Measurements from ENCODE around the gene PCDHGB2.
"Not testable (repeated sequence)": the region's sequence is repeated elsewhere in the genome, so short reads cannot be mapped to it uniquely, and the experiment has no call there.

The PCDHGB2 gene

DNA sequence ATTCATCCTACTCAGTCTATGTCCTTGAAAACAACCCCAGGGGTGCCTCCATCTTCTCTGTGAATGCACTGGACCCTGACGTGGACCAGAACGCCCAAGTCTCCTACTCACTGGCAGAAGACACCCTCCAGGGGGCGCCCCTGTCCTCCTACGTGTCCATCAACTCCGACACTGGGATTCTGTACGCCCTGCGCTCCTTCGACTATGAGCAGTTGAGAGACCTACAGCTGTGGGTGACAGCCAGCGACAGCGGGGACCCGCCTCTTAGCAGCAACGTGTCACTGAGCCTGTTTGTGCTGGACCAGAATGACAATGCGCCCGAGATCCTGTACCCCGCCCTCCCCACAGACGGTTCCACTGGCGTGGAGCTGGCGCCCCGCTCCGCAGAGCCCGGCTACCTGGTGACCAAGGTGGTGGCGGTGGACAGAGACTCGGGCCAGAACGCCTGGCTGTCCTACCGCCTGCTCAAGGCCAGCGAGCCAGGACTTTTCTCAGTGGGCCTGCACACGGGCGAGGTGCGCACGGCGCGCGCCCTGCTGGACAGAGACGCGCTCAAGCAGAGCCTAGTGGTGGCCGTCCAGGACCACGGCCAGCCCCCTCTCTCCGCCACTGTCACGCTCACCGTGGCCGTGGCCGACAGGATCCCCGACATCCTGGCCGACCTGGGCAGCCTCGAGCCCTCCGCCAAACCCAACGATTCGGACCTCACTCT lies 15.8 kb downstream of the PCDHGB2 start:
- DNase-seq; intact Hi-C loops (cut with DNase I): not testable (repeated sequence)

DNA sequence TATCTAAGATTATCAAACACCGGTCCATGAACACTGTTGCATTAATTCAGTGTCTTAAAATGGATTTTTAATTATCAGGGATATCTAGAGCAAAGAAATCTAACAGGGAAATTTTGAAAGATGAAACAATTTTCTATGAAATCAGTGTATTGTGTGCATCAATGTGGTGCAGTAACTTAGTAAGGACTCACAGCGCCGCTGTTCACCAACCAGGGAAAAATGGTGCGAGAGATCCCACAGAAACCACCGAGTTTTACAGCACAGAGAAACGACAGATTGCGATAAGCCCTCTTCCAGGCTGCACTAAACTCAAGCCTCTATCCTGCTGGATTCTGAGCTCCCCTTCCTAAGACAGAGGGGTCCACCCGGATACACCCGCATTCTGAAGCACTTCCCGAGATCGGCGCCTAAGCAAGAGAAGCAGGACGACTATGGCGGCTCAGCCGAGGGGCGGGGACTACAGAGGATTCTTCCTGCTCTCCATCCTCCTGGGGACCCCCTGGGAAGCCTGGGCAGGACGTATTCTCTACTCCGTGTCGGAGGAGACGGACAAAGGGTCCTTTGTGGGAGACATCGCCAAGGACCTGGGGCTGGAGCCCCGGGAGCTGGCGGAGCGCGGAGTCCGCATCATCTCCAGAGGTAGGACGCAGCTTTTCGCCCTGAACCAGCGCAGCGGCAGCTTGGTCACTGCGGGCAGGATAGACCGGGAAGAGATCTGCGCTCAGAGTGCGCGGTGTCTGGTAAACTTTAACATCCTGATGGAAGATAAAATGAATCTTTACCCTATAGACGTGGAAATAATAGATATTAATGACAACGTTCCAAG lies 22.9 kb downstream of the PCDHGB2 start, which contains the start of gene PCDHGA7:
Gene PCDHGA7 (plus strand): TSS at position 274 of the 826 bp plus-strand sequence. CDS start 158 bp downstream, at position 432.
- no peak for DNase-seq
- intact Hi-C loops (cut with DNase I) = no loop called here

DNA sequence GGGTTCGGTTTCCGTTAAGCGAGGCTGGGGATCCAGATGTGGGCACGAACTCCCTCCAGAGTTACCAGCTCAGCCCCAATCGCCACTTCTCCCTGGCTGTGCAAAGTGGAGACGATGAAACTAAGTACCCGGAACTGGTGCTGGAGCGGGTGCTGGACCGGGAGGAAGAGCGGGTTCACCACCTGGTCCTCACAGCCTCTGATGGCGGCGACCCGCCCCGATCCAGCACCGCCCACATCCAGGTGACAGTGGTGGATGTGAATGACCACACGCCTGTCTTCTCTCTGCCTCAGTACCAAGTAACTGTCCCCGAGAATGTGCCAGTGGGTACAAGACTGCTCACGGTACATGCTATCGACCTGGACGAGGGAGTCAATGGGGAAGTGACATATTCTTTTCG lies 23.6 kb downstream of the PCDHGB2 start:
- intact Hi-C loops (cut with DNase I) = no loop called here

DNA sequence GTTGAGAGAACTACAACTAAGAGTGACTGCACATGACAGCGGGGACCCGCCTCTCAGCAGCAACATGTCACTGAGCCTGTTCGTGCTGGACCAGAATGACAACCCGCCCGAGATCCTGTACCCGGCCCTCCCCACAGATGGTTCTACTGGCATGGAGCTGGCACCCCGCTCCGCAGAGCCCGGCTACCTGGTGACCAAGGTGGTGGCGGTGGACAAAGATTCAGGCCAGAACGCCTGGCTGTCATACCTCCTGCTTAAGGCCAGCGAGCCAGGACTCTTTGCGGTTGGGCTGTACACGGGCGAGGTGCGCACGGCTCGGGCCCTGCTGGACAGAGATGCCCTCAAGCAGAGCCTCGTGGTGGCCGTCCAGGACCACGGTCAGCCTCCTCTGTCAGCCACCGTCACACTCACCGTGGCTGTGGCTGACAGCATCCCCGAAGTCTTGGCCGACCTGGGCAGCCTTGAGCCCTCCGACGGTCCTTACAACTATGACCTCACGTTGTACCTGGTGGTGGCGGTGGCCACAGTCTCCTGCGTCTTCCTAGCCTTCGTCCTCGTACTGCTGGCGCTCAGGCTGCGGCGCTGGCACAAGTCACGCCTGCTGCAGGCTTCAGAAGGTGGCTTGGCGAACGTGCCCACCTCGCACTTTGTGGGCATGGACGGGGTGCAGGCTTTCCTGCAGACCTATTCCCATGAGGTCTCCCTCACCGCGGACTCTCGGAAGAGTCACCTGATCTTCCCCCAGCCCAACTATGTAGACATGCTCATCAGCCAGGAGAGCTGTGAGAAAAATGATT lies 24.9 kb downstream of the PCDHGB2 start:
- DNase-seq = no peak
- intact Hi-C loops (cut with DNase I) = no loop called here

More for the DNA sequence above, 23.6 kb downstream of the PCDHGB2 start:
- DNase-seq = no peak

DNA sequence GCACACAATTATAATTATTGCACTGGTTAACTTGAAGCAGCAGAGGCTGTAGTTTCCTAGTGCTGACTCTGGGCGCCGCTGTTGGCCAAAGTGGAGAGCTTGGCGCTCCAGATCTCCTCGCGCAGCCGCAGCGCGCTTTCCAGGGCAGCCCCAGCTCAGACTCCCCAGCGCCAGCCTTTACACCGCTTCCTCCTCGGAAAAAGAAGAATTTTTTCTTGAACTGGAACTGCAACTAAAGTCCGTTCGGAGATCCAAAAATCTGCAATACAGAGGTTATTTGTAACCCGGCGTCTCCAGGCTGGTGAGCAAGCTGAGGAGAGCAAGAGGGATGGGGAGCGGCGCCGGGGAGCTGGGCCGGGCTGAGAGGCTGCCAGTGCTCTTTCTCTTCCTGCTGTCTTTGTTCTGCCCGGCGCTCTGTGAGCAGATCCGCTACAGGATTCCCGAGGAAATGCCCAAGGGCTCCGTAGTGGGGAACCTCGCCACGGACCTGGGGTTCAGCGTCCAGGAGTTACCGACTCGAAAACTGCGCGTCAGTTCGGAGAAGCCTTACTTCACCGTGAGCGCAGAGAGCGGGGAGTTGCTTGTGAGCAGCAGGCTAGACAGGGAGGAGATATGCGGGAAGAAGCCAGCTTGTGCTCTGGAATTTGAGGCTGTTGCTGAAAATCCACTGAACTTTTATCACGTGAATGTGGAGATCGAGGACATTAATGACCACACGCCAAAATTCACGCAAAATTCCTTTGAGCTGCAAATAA lies 27.9 kb downstream of the PCDHGB2 start, which contains the start of gene PCDHGB4:
Gene PCDHGB4 (plus strand): TSS at position 142 of the 755 bp plus-strand sequence. CDS start 187 bp downstream, at position 329.
- intact Hi-C loops (cut with DNase I) = not testable (repeated sequence)
- peak in 1 of 42 donors; percentile 33 for DNase-seq

DNA sequence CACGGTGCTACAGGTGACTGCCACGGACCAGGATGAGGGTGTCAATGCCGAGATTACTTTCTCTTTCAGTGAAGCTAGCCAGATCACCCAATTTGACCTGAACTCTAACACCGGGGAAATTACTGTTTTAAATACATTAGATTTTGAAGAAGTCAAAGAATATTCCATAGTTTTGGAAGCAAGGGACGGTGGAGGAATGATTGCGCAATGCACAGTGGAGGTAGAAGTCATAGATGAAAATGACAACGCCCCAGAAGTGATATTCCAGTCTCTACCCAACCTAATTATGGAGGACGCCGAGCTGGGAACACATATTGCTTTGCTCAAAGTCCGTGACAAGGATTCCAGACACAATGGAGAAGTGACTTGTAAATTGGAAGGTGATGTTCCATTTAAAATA lies 28.9 kb downstream of the PCDHGB2 start:
- intact Hi-C loops (cut with DNase I) = no loop called here
- DNase-seq = no peak

DNA sequence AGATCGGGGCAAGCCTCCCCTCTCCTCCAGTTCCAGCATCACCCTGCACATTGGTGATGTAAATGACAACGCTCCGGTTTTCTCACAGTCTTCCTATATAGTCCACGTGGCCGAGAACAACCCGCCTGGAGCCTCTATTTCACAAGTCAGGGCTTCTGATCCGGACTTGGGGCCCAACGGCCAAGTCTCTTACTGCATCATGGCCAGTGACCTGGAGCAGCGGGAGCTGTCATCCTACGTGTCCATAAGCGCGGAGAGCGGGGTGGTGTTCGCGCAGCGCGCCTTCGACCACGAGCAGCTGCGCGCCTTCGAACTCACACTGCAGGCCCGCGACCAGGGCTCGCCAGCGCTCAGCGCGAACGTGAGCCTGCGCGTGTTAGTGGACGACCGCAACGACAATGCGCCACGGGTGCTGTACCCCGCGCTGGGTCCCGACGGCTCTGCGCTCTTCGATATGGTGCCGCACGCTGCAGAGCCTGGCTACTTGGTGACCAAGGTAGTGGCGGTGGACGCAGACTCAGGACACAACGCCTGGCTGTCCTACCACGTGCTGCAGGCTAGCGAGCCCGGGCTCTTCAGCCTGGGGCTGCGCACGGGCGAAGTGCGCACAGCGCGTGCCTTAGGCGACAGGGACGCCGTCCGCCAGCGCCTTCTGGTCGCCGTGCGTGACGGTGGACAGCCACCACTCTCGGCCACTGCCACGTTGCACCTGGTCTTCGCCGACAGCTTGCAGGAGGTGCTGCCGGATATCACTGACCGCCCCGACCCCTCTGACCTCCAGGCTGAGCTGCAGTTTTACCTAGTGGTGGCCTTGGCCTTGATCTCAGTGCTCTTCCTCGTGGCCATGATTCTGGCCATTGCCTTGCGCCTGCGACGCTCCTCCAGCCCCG lies 29.6 kb downstream of the PCDHGB2 start:
- intact Hi-C loops (cut with DNase I) = no loop called here
- DNase-seq = peak in 1 of 42 donors; percentile 31

DNA sequence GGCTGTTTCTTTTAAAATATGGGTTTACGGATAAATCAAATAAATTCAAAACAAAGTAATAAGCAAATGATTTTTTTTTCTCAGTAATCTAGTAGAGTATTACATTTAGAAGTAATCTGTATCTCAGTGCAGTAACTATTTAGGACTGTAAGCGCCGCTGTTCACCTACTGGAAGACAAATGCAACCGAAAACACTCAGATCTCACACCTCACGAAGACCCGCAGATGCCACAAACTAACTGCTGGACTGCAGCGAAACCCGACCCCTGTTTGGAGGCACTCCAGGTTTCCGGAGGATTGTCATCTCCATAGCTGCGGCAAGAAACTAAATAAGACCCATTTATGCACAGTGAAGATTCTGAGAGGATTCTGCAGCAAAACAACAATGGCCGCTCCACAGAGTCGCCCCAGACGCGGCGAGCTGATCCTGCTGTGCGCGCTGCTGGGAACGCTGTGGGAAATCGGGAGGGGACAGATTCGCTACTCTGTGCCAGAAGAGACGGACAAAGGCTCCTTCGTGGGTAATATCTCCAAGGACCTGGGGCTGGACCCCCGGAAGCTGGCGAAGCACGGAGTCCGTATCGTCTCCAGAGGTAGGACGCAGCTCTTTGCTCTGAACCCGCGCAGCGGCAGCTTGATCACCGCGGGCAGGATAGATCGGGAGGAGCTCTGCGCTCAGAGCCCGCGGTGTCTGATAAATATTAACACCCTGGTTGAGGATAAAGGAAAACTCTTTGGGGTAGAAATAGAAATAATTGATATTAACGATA lies 32.8 kb downstream of the PCDHGB2 start, which contains the start of gene PCDHGA8:
Gene PCDHGA8 (plus strand): TSS at position 205 of the 770 bp plus-strand sequence. CDS start 181 bp downstream, at position 386.
- intact Hi-C loops (cut with DNase I) = no loop called here
- peak in 1 of 42 donors; percentile 28 for DNase-seq

DNA sequence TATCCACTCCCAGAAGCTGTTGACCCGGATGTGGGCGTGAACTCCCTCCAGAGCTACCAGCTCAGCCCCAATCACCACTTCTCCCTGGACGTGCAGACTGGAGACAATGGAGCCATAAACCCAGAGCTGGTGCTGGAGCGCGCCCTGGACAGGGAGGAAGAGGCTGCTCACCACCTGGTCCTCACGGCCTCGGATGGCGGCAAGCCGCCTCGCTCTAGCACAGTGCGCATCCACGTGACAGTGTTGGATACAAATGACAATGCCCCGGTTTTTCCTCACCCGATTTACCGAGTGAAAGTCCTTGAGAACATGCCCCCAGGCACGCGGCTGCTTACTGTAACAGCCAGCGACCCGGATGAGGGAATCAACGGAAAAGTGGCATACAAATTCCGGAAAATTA lies 33.5 kb downstream of the PCDHGB2 start:
- intact Hi-C loops (cut with DNase I) = no loop called here

DNA sequence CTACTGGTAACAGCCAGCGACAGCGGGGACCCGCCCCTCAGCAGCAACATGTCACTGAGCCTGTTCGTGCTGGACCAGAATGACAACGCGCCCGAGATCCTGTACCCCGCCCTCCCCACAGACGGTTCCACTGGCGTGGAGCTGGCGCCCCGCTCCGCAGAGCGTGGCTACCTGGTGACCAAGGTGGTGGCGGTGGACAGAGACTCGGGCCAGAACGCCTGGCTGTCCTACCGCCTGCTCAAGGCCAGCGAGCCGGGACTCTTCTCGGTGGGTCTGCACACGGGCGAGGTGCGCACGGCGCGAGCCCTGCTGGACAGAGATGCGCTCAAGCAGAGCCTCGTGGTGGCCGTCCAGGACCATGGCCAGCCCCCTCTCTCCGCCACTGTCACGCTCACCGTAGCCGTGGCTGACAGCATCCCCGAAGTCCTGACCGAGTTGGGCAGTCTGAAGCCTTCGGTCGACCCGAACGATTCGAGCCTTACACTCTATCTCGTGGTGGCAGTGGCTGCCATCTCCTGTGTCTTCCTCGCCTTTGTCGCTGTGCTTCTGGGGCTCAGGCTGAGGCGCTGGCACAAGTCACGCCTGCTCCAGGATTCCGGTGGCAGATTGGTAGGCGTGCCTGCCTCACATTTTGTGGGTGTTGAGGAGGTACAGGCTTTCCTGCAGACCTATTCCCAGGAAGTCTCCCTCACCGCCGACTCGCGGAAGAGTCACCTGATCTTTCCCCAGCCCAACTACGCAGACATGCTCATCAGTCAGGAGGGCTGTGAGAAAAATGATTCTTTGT lies 34.8 kb downstream of the PCDHGB2 start:
- intact Hi-C loops (cut with DNase I) = not testable (repeated sequence)
- peak in 1 of 42 donors; percentile 13 for DNase-seq

More for the DNA sequence above, 33.5 kb downstream of the PCDHGB2 start:
- peak in 1 of 42 donors; percentile 17 for DNase-seq

DNA sequence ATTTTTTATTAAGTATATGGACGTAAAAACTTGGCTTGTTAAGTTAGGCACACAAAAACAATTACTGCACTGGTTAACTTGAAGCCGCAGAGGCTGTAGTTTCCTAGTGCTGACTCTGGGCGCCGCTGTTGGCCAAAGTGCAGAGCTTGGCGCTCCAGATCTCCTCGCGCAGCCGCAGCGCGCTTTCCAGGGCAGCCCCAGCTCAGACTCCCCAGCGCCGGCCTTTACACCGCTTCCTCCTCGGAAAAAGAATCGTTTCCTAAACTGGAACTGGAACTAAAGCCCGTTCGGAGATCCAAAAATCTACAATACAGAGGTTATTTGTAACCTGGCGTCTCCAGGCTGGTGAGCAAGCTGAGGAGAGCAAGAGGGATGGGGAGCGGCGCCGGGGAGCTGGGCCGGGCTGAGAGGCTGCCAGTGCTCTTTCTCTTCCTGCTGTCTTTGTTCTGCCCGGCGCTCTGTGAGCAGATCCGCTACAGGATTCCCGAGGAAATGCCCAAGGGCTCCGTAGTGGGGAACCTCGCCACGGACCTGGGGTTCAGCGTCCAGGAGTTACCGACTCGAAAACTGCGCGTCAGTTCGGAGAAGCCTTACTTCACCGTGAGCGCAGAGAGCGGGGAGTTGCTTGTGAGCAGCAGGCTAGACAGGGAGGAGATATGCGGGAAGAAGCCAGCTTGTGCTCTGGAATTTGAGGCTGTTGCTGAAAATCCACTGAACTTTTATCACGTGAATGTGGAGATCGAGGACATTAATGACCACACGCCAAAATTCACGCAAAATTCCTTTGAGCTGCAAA lies 38.2 kb downstream of the PCDHGB2 start, which contains the start of gene PCDHGB5:
Gene PCDHGB5 (plus strand): TSS at position 192 of the 796 bp plus-strand sequence. CDS start 181 bp downstream, at position 373.
- DNase-seq = peak in 10 of 42 donors; percentile 19 to 59 (median 49)
- intact Hi-C loops (cut with DNase I) = not testable (repeated sequence)

DNA sequence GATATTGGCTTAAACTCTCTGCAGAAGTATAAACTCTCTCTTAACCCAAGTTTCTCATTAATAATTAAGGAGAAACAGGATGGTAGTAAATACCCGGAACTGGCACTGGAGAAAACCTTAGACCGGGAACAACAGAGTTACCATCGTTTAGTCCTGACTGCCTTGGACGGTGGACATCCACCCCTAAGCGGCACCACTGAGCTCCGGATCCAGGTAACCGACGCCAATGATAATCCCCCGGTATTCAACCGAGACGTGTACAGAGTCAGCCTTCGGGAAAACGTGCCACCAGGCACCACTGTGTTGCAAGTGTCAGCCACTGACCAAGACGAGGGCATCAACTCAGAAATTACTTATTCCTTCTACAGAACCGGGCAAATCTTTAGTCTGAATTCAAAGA lies 38.8 kb downstream of the PCDHGB2 start:
- peak in 1 of 42 donors; percentile 16 for DNase-seq
- intact Hi-C loops (cut with DNase I) = no loop called here

DNA sequence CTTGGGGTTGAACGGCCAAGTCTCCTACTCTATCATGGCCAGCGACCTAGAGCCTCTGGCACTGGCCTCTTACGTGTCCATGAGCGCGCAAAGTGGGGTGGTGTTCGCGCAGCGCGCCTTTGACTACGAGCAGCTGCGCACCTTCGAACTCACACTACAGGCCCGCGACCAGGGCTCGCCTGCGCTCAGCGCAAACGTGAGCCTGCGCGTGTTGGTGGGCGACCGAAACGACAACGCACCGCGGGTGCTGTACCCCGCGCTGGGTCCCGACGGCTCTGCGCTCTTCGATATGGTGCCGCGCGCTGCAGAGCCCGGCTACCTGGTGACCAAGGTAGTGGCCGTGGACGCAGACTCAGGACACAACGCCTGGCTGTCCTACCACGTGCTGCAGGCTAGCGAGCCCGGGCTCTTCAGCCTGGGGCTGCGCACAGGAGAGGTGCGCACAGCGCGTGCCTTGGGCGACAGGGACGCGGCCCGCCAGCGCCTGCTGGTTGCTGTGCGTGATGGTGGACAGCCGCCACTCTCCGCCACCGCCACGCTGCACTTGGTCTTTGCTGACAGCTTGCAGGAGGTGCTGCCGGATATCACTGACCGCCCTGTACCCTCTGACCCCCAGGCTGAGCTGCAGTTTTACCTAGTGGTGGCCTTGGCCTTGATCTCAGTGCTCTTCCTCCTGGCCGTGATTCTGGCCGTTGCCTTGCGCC lies 39.9 kb downstream of the PCDHGB2 start:
- DNase-seq = peak in 1 of 42 donors; percentile 24
- intact Hi-C loops (cut with DNase I) = no loop called here
